GM19397 (cell line): ENCODE measurements around the gene FAM83E.
A peak's percentile ranks its signal among the peaks of the same experiment; 100 is the strongest.

ENCODE experiments used
- ATAC-seq: cut with Tn5 transposase; IDR thresholded peaks from one replicate; pipeline ENCODE4 v1.9.1; 2021; ENCODE audit warnings: mild to moderate bottlenecking, moderate library complexity; ENCODE audit not compliant: unreplicated experiment

Gene FAM83E

GRCh38 chr19:48629297-48629598, 14.4 kb upstream of the FAM83E start:
- ATAC-seq: no peak

DNA sequence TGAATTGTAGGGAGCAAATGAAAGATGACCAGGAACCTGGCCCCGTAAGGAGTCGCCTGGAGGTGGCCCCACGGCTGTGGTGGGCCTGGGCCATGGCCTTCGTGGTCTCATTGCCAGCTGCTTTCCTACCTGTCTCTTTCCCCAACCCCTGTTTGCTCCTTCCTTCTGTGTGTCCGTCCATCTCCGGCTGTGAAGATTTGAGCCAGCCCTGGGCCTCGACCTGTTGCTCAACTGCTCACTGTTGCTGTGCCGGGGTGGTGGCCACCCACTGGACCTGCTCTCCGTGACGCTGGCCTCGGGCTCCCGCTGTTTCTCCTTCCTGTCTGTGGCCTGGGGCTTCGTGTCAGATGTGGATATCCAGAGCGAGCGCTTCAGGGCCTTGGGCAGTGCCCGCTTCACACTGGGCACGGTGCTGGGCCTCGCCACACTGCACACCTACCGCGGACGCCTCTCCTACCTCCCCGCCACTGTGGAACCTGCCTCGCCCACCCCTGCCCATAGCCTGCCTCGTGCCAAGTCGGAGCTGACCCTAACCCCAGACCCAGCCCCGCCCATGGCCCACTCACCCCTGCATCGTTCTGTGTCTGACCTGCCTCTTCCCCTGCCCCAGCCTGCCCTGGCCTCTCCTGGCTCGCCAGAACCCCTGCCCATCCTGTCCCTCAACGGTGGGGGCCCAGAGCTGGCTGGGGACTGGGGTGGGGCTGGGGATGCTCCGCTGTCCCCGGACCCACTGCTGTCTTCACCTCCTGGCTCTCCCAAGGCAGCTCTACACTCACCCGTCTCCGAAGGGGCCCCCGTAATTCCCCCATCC, 13.8 kb upstream of the FAM83E start:
- ATAC-seq: no peak

GRCh38 chr19:48627865-48628314, 13.0 kb upstream of the FAM83E start:
- no peak for ATAC-seq

GRCh38 chr19:48627201-48627864, 12.5 kb upstream of the FAM83E start:
- ATAC-seq: no peak

DNA sequence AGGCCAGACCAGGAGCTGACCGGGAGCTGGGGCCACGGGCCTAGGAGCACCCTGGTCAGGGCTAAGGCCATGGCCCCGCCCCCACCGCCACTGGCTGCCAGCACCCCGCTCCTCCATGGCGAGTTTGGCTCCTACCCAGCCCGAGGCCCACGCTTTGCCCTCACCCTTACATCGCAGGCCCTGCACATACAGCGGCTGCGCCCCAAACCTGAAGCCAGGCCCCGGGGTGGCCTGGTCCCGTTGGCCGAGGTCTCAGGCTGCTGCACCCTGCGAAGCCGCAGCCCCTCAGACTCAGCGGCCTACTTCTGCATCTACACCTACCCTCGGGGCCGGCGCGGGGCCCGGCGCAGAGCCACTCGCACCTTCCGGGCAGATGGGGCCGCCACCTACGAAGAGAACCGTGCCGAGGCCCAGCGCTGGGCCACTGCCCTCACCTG, 11.0 kb upstream of the FAM83E start:
- ATAC-seq: no peak

DNA sequence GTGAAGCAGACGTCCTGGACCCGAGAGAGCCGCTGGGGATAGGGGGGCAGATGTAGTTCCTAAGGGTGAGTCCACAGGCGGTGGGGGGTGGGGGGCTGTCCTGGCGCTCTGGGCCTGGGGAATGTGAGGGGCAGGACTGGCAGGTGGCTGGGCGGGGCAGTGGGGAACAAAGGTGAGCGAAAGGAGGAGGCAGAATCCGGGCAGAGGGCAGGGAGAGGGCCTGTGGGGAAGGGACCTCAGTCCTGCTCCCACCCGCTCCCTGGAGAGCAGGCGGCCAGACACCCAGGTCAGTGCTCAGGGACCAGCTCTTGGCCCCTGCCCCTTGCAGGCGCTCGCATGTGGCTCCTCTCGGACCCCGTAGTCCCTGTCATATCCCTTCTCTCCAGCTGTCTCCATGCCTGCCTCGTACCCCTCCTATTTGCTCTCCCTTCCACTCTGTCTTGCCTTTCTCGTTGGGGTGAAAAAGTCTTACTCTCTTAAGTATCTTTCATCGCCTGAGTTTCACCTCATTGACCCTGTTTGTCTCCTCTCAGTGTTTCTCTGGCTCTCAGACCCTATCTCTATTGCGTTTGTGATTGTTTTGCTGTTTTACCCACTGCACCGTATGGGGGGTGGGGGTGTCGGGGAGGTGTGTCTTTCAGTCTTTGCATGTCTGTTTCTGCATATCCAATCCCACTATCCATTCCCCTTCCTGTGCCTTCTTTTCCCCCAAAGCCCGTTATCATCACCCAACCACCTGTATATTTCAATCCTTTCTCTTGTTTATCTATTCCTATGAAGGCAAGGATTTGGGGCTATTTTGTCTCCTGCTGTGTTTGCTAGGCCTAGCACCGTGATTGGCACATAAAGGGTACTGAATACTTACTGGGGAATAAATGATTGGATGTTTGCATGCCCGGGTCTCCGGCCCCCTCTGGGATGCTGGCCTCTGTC, 10.2 kb upstream of the FAM83E start:
- ATAC-seq: no peak

GRCh38 chr19:48624067-48624594, 9.3 kb upstream of the FAM83E start:
- ATAC-seq: peak; percentile 56

DNA sequence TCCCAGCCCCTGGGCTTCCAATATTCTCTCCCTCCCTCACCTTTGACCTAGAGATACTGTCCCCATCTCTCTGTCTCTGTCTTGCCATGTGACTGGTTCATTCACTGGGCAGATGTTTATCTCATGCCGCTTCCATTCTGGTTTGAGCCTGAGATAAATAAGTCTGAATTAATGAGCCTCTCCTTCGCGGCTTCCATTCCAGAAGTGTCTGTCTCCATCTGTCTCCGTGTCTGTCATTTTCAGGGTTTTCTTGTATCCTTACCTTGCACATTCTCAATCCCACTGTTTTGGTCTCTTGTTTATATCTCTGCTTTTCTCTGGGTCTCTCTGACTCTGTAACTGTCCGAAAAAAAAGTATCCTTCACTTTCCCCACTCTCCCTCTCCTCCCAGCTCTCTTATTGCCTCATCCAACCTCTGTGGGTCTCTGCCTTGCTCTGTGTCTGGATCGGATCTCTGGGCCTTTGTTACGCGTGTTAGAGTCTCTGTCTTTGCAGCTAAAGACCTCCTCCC, 8.7 kb upstream of the FAM83E start:
- ATAC-seq: no peak

- no peak for ATAC-seq
Observed at GRCh38 chr19:48619692-48620585, 5.1 kb upstream of the FAM83E start.

GRCh38 chr19:48618916-48619691, 4.2 kb upstream of the FAM83E start, which contains the start of the genes RPL18 and SPHK2:
TSS of gene RPL18 (minus strand) at chr19:48619178. CDS start at chr19:48619143, 35 bp downstream.
TSS of gene SPHK2 (plus strand) at chr19:48619506. CDS start at chr19:48620515, 1,009 bp downstream.
- ATAC-seq: peak; percentile 77

DNA sequence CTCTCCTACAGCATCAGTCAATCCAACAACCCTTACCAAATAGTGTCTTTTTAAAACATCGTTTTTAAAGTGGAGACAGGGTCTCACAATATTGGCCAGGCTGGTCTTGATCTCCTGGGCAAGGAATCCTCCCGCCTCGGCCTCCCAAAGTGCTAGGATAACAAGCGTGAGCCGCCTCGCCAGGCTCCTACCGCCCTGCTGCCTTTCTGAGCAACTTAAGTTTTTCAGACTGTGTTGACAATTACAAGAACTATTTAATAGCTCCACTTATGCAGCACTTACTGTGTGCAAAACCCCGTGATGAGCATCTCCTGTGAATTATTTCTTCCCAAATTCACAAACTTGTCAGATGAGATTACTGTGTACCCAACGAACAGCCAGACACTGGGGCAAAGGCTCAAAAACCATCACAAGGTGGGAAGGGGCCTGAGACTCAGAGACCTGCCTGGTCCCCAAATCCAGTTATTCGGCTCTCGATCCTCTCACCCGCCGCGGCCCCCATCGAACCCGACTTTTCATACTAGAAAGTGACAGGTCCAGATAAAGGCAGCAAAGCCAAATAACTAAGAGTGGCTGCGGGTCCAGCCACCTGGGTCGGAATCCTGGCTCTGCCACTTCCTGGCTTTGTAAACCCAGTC, 3.5 kb upstream of the FAM83E start:
- ATAC-seq: no peak

GRCh38 chr19:48617146-48617937, 2.5 kb upstream of the FAM83E start:
- no peak for ATAC-seq

DNA sequence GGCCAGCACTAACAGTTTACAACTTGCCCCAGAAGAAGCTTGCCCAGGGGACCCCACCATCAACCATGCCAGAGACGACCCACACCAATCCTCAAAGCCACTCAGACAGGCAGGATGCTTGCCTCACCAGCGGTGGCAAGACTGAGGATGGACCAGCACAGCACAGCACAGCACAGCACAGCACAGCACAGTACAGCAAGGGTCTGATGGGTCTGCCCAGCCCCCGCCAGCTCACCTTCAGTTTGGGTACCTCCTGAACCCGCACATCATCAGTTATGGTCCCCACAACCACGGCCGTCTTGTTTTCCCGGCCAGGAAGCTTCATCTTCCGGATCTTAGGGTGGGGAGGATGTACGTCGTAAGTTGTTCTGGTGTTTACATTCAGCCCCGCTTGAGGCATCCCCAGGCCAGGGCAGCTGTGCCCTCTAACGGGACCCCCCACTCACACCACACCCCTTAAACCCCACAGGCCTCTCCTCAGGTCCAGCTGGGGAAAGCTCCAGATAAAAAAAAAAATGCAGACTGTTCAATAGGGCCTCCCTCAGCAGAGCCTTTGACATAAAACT, 1.7 kb upstream of the FAM83E start:
- no peak for ATAC-seq

DNA sequence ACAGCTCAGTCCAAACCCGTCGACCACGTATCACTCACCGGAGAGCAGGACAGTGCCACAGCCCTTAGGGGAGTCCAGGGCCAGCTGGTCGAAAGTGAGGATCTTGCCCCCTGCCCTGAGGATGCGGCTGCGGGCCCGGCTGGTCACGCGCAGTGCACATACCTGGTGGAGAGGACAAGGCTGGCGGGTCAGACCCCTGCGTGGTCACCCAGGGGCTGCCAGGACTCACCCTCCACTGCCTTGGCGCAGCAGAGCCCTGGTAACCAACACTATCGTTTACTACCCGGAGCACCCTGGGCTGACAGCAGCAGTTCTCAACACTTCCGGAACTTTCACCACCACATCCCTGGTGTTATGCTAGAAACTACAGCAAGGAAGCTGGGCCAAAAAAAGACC, 1.2 kb upstream of the FAM83E start:
- ATAC-seq: no peak

DNA sequence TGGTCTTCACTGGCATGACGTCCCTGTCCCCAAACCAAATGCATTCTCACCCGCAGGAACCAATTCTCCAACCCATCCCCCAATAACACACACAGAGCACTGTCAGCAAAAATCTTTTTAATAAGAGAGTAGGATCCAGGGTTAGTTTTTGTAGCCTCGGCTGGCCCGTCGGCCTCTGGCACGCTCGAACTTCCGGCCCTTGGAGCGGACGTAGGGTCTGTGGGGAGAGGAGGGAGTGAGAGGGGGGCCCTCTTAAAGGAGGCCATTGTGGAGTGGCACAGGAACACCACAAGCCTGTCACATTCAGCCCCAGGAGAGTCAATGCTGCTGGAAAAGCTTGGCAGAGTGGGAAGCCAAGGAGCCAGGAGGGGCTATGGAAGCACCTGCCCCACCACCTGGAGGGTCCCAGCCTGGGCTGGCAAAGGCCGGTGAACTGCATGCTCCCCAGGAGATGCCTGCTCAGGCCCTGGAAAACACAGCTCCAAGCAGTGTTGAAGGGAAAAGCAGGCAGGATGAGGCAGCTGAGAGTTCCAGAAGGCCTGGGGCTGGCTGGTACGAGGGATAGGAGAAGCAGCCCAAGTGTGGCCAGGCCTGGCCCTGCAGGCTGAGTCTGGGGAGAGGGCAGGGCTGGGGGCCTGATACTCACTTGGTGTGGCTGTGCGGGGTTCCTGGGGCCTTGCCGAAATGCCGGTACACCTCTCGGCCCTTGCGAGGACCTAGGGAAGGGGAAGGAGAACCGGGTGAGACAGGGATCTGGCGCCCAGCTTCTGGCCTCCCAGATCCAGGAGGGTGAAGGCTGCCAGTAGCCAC, 560 bp upstream of the FAM83E start:
- ATAC-seq: no peak

DNA sequence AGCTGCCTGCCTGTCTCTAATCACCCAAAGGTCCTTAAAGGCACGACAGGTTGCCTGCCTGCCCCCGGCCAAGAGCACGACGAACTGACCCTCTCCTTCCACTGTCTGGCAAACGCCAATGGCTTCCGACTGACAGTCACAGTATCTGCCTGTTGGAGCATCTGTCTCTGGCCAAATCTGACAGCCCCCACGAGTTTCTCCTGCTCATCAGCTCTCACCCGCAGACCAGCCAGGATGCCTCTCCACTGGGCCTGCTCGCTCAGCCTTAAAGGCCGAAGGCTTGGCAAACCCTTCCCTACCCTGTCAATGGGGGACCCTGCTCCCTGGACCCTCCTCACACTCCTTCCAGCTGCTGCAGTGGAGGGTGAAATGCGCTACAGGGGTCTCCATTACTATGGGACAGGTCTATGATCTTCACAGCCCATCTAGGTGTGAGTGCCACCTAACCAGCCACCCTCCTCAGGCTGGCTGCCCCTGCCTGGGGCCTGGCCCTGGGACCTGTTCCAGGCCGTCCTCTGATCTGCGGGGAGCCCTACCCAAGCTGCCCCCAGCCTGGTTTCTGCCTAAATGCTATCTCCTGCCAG, 932 bp downstream of the FAM83E start:
- no peak for ATAC-seq
